Epithelial cell of proximal tubule (primary cell): ENCODE data around the gene GRPR. TPM values are rescaled to one million over a fixed set of nuclear protein-coding genes. Genes with fewer than 3 reads are reported as not detected.
A peak's percentile ranks its signal among the peaks of the same experiment; 100 is the strongest.
"Not testable (repeated sequence)": the region's sequence is repeated elsewhere in the genome, so short reads cannot be mapped to it uniquely, and the experiment has no call there.

Experiments
- DNase-seq: peaks from one replicate; pipeline ENCODE4 v3.0.0-alpha.2; 2011; ENCODE audit warnings: low read depth
- H3K4me3 ChIP-seq: 2 replicates; pipeline ENCODE4 v1.5.1; 2011; ENCODE audit warnings: low read depth, mild to moderate bottlenecking, low read length
- total RNA-seq: library from RNA; depleted of rRNA; stranded (reverse); fragments of >200 nt; gene quantifications from 2 replicates; pipeline ENCODE4 v1.2.3, GENCODE V29; 2015
- TF ChIP-seq, protein P1 (sequence below): conservative IDR thresholded peaks from 2 replicates; pipeline ENCODE4 v1.5.1; 2012; ENCODE audit warnings: low read depth, mild to moderate bottlenecking, low read length

Gene GRPR
- total RNA-seq, 1 donor from 2014 or later: 0.40 TPM

DNA sequence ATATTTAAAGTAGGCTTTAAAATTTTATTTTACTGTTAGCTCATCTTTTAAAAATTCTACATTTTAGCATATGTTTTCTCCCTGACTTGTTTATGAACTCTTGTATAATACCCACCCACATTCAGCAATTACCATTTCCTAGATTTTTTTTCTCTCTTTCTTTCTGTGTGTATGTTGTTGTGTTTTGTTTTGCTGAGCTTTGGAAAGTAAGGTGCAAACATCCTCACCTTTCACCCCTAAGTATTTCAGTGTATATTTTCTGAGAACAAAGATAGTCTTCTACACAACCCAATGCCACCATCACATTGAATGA lies 18.8 kb downstream of the GRPR start:
- no peak overlapping the region for H3K4me3 ChIP-seq
- TF ChIP-seq, protein P1, sequence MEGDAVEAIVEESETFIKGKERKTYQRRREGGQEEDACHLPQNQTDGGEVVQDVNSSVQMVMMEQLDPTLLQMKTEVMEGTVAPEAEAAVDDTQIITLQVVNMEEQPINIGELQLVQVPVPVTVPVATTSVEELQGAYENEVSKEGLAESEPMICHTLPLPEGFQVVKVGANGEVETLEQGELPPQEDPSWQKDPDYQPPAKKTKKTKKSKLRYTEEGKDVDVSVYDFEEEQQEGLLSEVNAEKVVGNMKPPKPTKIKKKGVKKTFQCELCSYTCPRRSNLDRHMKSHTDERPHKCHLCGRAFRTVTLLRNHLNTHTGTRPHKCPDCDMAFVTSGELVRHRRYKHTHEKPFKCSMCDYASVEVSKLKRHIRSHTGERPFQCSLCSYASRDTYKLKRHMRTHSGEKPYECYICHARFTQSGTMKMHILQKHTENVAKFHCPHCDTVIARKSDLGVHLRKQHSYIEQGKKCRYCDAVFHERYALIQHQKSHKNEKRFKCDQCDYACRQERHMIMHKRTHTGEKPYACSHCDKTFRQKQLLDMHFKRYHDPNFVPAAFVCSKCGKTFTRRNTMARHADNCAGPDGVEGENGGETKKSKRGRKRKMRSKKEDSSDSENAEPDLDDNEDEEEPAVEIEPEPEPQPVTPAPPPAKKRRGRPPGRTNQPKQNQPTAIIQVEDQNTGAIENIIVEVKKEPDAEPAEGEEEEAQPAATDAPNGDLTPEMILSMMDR: no peak
- no peak for DNase-seq

DNA sequence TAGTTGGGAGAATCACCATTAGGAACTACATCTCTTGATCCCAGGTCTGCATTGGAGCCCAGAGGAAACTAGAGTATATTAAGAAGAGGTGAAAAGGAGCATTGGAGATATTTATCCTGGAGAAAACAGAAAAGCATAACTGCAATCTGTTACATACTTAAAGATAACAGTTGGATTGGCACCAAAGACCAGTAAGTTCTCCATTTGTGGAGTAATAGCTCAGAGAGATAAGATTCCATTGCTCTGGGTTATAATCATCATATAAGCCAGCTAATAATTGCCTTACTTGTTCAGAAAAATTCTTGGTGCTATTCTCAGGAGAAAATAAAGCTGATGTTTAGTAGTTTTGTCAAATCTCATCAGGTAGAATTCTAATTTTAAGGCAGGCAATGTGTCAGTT lies 20.6 kb downstream of the GRPR start:
- no peak overlapping the region for H3K4me3 ChIP-seq
- no peak for DNase-seq
- TF ChIP-seq, protein P1: no peak

- TF ChIP-seq, protein P1: no peak
- no peak overlapping the region for H3K4me3 ChIP-seq
- DNase-seq: no peak
These were observed 21.1 kb downstream of the GRPR start for GRCh38 chrX:16144420-16144819.

GRCh38 chrX:16145093-16145492 lies 21.7 kb downstream of the GRPR start:
- DNase-seq, H3K4me3 ChIP-seq: not testable (repeated sequence)

DNA sequence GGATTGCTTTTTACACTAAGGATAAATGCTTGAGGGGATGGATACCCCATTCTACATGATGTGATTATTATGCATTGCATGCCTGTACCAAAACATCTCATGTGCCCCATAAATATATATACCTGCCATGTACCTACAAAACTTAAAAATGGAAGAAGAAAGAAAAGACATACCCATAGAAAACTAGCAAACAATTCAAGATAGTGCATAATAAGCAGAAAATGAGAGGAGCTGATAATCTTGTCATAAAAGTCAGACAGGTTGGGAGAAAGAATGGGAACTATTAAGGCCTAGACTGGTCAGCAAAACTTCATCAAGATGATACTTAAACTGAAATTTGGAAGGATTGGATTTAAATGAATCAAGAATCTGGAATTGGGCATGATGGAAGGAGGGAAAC lies 22.3 kb downstream of the GRPR start:
- no peak overlapping the region for H3K4me3 ChIP-seq
- TF ChIP-seq, protein P1: no peak
- no peak for DNase-seq

GRCh38 chrX:16148896-16149295 lies 25.5 kb downstream of the GRPR start:
- H3K4me3 ChIP-seq: no peak overlapping the region
- DNase-seq: peak; percentile 23
- TF ChIP-seq, protein P1: no peak

DNA sequence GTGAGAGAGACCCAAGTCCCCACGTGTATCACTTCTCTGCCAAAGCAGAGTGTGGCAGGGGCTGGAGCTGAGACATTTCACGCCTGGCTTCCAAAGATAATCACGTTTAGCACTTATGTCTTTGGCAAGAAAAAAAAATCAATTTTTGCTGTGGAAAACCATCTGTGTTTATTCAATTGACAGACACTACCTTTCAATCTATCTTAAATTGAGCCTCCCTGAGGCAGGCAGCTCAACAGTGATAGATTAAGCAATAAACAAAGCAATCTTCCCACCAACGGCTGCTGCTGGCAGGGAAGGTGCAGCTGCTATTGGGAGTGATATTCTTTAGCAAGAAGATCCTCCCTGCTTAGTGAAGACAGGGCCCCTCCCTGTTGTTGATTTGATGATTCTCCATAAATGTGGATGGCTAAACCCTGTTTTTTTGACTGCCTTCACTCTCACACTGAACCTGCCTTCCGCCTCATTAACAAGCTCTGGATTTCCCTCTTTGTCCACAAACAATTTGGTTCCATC lies 32.3 kb downstream of the GRPR start:
- no peak for DNase-seq
- H3K4me3 ChIP-seq: no peak overlapping the region
- TF ChIP-seq, protein P1: no peak
